ENCODE data around the gene TRIM9. TPM values are rescaled to one million over a fixed set of nuclear protein-coding genes. Genes with fewer than 3 reads are reported as not detected.

The TRIM9 gene
- total and polyA plus RNA-seq, 2 of the 4 experiments (the other 2 are of a cell fraction), result under 0.01 to 0.09 TPM

GRCh38 chr14:51006781-51007211 is 88.1 kb downstream of the TRIM9 start:
- 0 out of 2 replicates have a peak overlapping the region, but pooled peaks have one; percentile 48 for H3K14ac ChIP-seq (replicated peaks; ENCODE audit: low read depth, low read length)
- H3K4me1 ChIP-seq (ENCODE audit: control insufficient read depth, insufficient read depth, low read length), result peaks cover 7% of the 10 kb centered on the region
- no peak overlapping the region for H3K56ac ChIP-seq (ENCODE audit: extremely low read depth, insufficient read depth, low read length)
- ATAC-seq (ENCODE audit: low read depth) (peak; percentile 59), DNase-seq (peak; percentile 58)
- H3K4me2 ChIP-seq (ENCODE audit: low read depth, low read length), result no peak overlapping the region
- dilution Hi-C loops (cut with HindIII; ENCODE audit: low sequenced_read_pairs, unreplicated experiment) (no loop called here), intact Hi-C loops (cut with micrococcal nuclease) (no loop called here), in situ Hi-C loops (cut with MboI; ENCODE audit: low sequenced_read_pairs) (no loop called here)
- no peak overlapping the region for H3K9ac ChIP-seq (ENCODE audit: low read depth, low read length)
- H3K23ac ChIP-seq (ENCODE audit: low read depth, low read length), result no peak overlapping the region
- no peaks in the 10 kb centered on the region for H3K9me1 ChIP-seq (ENCODE audit: insufficient read depth, low read length)
- H3K4me3 ChIP-seq (ENCODE audit: insufficient read depth, low read depth, low read length), result no peak overlapping the region
- no peaks in the 10 kb centered on the region for H3K9me3 ChIP-seq (ENCODE audit: control insufficient read depth, insufficient read depth, low read length)
- BruUV-seq (replicated peaks), result no TSS peak
- H3K27ac ChIP-seq (ENCODE audit: insufficient read depth, low read length), result no peak overlapping the region
- TF ChIP-seq CHD1 (IDR thresholded peaks at IDR 0.05; ENCODE audit: low read depth, low read length) (no peak), ELK1 (IDR thresholded peaks at IDR 0.05; ENCODE audit: borderline replicate concordance, low read depth, low read length) (no peak), NFE2L2 (IDR thresholded peaks at IDR 0.05; ENCODE audit: low read depth, low read length) (no peak)
- H3K18ac ChIP-seq (ENCODE audit: low read depth, low read length), result no peak overlapping the region
- ChIA-PET POLR2A (ENCODE audit: unreplicated experiment) (no interaction called here), CTCF (no interaction called here)
- no peak overlapping the region for H2BK120ac ChIP-seq (ENCODE audit: low read depth, low read length)
- H3K27me3 ChIP-seq (ENCODE audit: control insufficient read depth, insufficient read depth, low read length), result peaks cover 12% of the 10 kb centered on the region
- H2AK5ac ChIP-seq (ENCODE audit: low read depth, low read length), result no peak overlapping the region
- no peak overlapping the region for H3K4ac ChIP-seq (ENCODE audit: low read depth, low read length)
- H4K20me1 ChIP-seq (ENCODE audit: insufficient read depth, low read length), result no peaks in the 10 kb centered on the region
- H2AK9ac ChIP-seq (replicated peaks; ENCODE audit: low read depth, low read length, poor library complexity), result peak overlapping the region; percentile 28
- H2BK20ac ChIP-seq (ENCODE audit: low read depth, low read length), result no peak overlapping the region
- no peaks in the 10 kb centered on the region for H3K36me3 ChIP-seq (ENCODE audit: control insufficient read depth, insufficient read depth, low read length)
- H2BK15ac ChIP-seq (ENCODE audit: low read depth, low read length), result no peak overlapping the region
- no peak overlapping the region for H4K91ac ChIP-seq (ENCODE audit: insufficient read depth, low read depth, low read length)
- no peaks in the 10 kb centered on the region for H3K79me1 ChIP-seq (ENCODE audit: low read depth in 1 of 2, low read length in 2 of 2)
- no CpG with 5 or more reads among the region's 4 CpGs for WGBS, 2 experiments (ENCODE audit: extremely low coverage in 2 of 2, insufficient read length in 1 of 2)
- H4K5ac ChIP-seq (ENCODE audit: low read depth, low read length), result no peak overlapping the region
- H2BK5ac ChIP-seq (ENCODE audit: low read depth, low read length, poor library complexity, severe bottlenecking), result peak overlapping the region; percentile 10
- no peak overlapping the region for H4K8ac ChIP-seq (ENCODE audit: low read depth in 2 of 2, low read length in 2 of 2)
- no peak overlapping the region for H2AFZ ChIP-seq (replicated peaks; ENCODE audit: low read length, poor library complexity)

All from IMR-90 (cell line).